ENCODE measurements around the gene TEC.
"Not testable (repeated sequence)": the region's sequence is repeated elsewhere in the genome, so short reads cannot be mapped to it uniquely, and the experiment has no call there.

Gene TEC

DNA sequence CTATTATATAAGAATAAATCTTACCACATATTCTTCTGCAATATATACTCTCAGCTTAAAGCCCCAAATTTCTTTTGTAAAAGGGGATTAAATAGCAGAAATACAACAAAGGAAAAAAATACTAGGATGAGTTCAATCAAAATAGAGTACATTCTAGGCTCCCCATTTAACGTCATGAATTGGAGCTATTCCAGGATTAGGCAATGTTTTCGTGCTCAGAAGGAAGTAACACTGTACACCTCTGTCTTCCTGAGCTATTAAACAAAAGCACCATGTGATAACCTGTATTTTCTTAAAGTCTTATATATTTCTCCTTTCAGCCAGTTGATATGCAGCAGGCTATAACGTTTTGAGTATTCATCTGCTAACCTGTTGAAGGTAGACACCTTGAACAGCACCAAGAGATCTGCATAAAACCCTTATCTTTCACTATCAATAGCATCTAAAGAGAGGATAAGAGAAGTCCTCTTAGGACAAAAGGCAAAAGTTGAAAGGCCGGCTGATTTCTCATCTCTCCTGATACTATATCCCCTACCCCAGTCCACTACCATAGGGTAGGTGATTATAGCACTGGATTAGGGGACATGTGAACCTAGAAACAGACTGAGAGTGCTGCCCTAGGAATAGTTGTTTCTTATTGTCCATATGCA lies 31.5 kb downstream of the TEC start:
- DNase-seq: no peak

- DNase-seq: no peak
These were observed 34.6 kb downstream of the TEC start for GRCh38 chr4:48235050-48235449.

DNA sequence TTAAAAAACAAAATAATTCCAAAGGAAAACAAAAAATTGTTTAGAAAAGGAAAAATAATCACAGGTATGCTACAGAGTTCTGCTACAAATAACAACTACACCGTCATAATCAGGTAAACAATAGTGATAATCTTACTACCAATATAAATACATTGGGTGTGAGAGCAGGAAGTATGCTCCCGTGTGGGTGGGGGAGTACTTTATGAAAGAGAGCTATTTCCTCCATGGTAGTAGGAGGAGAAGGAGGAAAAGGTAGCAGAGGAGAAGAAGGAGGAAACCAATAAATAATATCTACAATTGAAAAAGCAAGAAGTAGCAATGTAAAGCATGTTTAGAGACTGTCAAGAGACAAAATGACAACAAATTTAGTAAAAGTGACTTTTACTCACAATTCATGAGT lies 35.1 kb downstream of the TEC start:
- DNase-seq: no peak

- DNase-seq: no peak
These were observed 40.7 kb downstream of the TEC start for GRCh38 chr4:48228949-48229348.

- no peak for DNase-seq
These were observed 42.0 kb downstream of the TEC start for GRCh38 chr4:48227662-48228061.

- no peak for DNase-seq
These were observed 43.4 kb downstream of the TEC start for GRCh38 chr4:48226199-48226598.

DNA sequence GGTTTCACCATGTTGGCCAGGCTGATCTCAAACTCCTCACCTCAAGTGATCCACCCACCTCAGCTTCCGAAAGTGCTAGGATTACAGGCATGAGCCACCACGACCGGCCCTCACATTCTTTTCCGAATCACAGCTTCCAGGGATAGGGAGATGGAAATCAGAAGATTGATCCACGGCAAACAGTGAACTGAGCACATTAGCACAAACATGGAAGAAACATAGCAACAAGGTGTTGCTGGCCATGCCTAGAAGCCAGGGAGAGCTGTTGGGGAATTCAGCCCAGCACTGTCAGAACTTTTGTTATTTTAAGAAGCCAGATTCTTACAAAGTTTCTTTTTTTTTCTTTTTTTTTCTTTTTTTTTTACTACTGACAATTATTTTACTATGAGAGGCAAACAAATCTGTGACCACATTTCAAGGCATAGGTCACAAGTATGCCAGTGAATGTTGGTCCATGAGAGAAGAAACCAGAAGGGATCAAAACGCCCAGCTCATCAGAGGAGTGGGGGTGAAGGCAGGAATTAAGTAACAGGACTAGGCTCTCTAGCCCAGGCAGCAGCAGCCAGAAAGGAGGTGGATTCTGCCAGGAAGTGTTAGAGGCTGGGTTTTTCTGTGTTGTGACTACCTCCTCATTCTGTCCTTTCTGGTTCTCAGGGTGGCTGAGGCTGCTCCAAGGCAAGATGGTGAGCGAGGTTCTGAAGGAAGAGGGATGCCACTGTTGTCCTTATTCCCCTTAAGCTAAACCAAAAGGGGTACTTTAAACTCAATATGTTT lies 44.1 kb downstream of the TEC start:
- DNase-seq: no peak

DNA sequence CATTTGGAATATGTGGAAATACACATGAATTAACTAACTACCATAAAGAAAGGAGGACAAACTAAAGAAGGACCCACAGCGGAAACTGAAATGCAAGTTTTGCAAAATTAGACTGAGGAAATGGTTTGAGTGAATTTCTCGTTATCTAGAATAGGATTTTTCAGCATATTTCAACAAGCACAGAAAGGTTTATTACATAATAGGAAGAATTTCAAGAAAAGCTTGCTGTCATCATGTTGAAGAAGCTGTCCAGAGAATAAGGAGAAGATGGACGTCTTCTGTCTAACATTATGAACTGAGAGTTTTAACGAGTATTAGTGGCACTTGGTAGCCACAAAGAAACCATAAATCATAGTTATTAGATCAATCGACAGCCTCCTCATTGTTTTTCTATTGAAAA lies 45.0 kb downstream of the TEC start:
- DNase-seq: no peak

DNA sequence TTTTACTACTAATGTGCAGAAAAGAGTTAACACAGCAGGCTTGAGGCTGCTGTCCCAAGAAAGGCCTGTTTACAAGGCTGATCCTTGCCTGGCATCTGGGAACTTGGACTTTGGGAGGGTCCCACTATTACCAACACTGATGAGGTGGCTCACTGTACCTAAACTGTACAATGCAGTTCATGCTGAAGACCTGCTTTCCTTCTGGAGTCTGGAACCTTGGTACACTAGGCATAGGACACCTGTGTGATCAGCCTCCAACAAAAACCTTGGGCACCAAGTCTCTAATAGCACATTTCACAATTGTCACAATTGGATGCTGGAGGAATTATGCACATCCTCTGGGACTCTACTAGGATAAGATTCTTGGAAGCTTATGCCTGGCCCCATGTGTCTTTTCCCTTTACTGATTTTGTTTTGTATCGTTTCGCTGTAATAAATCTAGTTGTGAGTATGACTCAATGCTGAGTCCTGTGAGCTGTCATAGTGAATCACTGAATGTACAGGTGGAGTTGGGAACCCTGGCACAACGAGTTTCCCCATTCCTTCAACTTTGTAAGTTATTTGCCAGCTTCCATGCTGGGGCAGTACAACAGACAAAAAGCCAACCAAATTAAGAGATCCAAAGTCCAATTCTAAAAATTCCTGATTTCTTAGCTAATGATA lies 45.9 kb downstream of the TEC start:
- no peak for DNase-seq

- DNase-seq: no peak
These were observed 47.1 kb downstream of the TEC start for GRCh38 chr4:48222491-48222890.

- DNase-seq: not testable (repeated sequence)
These were observed 50.2 kb downstream of the TEC start for GRCh38 chr4:48219430-48219829.

DNA sequence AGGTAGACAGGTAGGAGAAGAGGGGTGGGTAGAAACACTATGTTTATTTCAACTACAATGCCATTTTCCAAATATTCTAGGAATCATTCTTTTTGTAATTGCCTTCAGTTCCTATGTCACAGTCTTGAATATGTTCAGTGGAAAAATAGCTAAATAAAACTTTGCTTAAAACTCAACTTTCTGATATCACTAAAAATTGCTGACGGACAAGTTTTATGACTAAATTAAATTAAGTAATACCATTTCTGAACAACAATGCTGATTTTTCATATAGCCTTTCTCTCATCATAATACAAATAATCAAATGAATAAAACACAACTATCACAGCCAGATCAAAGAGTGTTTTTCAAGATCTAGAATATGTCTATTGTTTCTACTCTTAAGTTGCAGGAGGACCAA lies 53.1 kb downstream of the TEC start:
- DNase-seq: no peak

DNA sequence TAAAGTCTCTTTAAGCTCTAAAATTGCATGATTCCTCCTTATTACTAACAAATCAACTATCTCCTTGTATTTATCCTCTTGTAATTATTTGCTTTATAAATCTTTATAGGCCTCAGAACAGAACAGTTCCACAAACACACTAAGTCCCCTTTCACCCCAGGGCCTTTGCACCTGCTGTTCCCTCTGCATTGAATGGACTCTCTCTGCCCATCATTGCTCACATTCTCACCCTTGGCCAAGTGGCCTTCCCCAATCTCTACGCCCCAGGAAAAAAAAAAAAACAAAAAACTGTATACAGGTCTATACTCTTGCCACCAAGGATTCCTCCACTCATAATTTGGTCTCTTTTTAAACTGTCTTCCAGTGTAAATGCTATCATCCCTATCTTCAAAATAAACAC lies 53.7 kb downstream of the TEC start:
- DNase-seq: no peak

DNA sequence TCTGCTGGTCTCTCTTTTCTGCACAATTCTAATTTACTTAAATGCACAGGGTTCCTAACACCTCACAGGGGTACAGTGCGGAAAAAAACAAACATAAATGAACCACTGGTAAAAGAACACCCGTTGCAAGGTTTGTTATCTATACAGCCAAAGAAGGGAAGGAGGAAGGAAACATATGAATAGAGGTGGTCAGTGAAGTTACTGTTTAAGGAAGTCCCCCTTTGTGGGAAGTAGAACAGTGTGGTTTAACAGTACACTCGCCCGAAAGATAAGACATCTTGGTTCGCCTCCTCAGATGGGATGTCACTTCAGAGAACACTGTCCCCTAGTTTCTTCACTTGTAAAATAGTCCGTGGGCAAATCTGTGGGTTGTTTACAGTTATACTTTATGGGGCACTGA lies 57.5 kb downstream of the TEC start:
- no peak for DNase-seq

GRCh38 chr4:48210966-48211328 lies 58.7 kb downstream of the TEC start:
- no peak for DNase-seq

- no peak for DNase-seq
These were observed 64.0 kb downstream of the TEC start for GRCh38 chr4:48205626-48206025.

DNA sequence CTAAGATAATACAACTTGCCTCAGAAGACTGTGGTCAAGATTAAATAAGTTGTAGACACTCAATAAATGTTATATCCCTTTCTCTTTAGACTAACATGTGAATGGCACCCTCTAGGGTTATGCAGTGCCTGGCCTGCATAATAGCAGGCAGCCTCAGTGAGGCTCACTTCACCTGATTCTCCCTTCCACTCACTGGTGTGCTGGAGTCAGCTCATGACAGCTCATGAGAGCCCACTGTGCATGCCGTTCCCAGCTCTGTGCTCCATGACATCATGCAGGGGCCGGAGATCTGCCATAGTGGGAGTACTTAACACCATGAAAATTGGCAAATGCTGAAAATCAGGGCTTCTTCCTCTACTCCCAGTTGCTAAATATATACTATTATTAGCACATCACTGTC lies 64.5 kb downstream of the TEC start:
- no peak for DNase-seq

DNA sequence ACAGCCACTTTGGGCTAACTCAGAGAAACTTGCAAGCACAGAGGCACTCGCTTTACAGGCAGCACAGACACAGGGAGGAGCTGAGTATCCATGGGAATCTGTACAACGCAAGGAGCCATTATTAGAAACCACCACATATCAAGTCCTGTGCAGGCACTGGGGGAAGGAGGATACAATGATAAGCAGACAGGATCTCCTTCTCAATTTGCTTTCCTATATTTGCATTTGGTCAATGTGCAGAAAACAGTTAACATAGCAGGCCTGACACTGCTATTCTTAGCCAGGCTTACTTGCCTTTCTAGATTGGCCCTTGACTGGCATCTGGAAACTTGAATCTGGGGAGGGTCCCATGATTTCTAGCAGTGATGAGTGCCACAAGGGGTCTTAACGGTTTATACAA lies 65.8 kb downstream of the TEC start:
- DNase-seq: no peak

GRCh38 chr4:48197643-48198237 lies 71.9 kb downstream of the TEC start:
- no peak for DNase-seq

- no peak for DNase-seq
These were observed 72.7 kb downstream of the TEC start for GRCh38 chr4:48196758-48197504.

- no peak for DNase-seq
These were observed 73.8 kb downstream of the TEC start for GRCh38 chr4:48195853-48196252.

- DNase-seq: peak; percentile 11
These were observed 74.3 kb downstream of the TEC start for GRCh38 chr4:48195374-48195773.

GRCh38 chr4:48194971-48195370 lies 74.7 kb downstream of the TEC start:
- no peak for DNase-seq
